Ishikawa (cell line): ENCODE measurements around the gene FAM149B1.

ENCODE experiments used
- CEBPB ChIP-seq: IDR thresholded peaks from 2 replicates; pipeline ENCODE4 v1.6.1; 2012
- CREB1 ChIP-seq: IDR thresholded peaks from 2 replicates; pipeline ENCODE4 v1.6.1; 2012; ENCODE audit warnings: low read depth
- EGR1 ChIP-seq: IDR thresholded peaks from 2 replicates; pipeline ENCODE4 v1.6.1; 2012
- EP300 ChIP-seq: IDR thresholded peaks from 2 replicates; pipeline ENCODE4 v1.6.1; 2012; ENCODE audit warnings: borderline replicate concordance
- FOXM1 ChIP-seq: IDR thresholded peaks from 2 replicates; pipeline ENCODE4 v1.6.1; 2012; ENCODE audit warnings: low read depth, borderline replicate concordance
- NFIC ChIP-seq: IDR thresholded peaks from 2 replicates; pipeline ENCODE4 v1.6.1; 2012
- RAD21 ChIP-seq: IDR thresholded peaks from 2 replicates; pipeline ENCODE4 v1.6.1; 2012; ENCODE audit warnings: low read depth
- TAF1 ChIP-seq: IDR thresholded peaks from 2 replicates; pipeline ENCODE4 v1.6.1; 2012; ENCODE audit warnings: low read depth, mild to moderate bottlenecking
- TCF12 ChIP-seq: IDR thresholded peaks from 2 replicates; pipeline ENCODE4 v1.6.1; 2012; ENCODE audit warnings: low read depth
- TEAD4 ChIP-seq: IDR thresholded peaks from 2 replicates; pipeline ENCODE4 v1.6.1; 2012
- YY1 ChIP-seq: IDR thresholded peaks from 2 replicates; pipeline ENCODE4 v1.6.1; 2012; ENCODE audit warnings: low read depth
- ZBTB7A ChIP-seq: IDR thresholded peaks from 2 replicates; pipeline ENCODE4 v1.6.1; 2012; ENCODE audit warnings: low read depth
- TF ChIP-seq, protein P1 (sequence below): IDR thresholded peaks from 2 replicates; pipeline ENCODE4 v1.6.1; 2012
- TF ChIP-seq, protein P2 (sequence below): IDR thresholded peaks from 2 replicates; pipeline ENCODE4 v1.6.1; 2012; ENCODE audit warnings: low read depth, mild to moderate bottlenecking
- TF ChIP-seq, protein P3 (sequence below): IDR thresholded peaks from 2 replicates; pipeline ENCODE4 v1.6.1; 2012

Gene FAM149B1

DNA sequence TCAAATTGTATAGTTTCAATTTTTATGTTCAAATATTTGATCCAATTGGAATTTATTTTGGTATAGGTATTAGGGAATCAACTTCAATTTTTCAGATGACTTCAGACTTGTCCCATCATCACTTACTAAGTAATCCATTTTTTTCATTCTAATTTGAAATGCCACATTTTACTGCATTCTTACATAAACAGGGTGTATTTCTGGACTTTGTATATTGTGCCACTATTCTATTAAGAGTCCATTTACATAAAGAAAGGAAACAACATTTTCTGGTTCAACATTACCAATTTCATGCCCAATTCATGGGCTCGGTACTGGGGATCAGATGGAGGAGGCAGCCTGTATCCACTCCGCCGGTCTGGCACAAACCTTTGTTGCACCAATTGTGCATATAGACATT is 15.9 kb upstream of the FAM149B1 start:
- TF ChIP-seq TAF1 (no peak), TCF12 (no peak), EP300 (no peak), TEAD4 (no peak), CEBPB (no peak), EGR1 (no peak), YY1 (no peak)

DNA sequence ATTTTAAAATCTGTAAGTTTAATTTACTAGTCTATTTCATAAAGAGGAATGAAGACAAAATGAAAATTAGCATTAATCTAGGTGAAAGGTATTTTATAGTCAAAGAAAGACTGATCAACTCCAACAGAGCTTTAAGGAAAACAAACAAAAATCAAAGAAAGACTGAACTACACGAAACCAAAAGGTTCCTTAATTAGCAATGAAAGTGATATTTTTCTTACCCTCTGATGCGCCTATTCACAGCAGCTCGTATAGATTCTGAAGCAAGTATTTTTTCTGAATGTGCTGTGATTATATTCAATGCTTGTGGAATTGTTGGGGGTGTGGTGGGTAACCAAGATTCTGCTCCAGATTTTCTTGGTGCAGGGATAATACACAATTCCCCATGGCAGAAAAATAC is 11.9 kb upstream of the FAM149B1 start:
- TF ChIP-seq YY1 (no peak), TEAD4 (no peak), ZBTB7A (no peak), CREB1 (no peak)
- TF ChIP-seq, protein P1, sequence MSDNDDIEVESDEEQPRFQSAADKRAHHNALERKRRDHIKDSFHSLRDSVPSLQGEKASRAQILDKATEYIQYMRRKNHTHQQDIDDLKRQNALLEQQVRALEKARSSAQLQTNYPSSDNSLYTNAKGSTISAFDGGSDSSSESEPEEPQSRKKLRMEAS = no peak

DNA sequence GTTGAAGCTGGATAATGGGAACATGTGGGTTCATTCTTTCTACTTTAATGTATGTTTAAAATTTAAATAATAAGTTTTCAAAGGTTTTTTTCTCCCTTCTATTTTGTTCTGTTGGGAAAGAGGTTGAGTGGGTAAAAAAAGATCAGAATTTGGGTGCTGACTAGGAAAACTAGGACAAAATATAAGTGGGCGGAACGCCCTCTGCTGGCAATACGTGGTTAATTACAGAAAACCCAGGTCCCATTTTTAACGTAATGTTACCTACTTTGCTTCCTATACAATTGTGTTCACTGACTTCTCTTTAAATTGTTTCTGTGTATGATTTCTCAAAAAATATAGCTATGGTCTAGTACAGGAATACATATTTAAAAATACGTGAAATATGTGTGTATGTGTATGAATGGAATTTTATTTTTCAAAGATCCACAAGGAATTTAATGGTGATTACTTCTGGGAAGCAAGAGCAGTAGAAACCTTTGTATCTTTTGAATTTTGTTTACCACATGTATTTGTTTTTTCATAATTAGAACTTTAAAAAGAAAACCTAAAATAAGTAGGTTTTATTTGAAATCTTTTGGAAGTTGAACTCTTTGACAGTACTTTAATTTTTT is 8.8 kb upstream of the FAM149B1 start:
- no peak for TF ChIP-seq YY1
- TF ChIP-seq, protein P2, sequence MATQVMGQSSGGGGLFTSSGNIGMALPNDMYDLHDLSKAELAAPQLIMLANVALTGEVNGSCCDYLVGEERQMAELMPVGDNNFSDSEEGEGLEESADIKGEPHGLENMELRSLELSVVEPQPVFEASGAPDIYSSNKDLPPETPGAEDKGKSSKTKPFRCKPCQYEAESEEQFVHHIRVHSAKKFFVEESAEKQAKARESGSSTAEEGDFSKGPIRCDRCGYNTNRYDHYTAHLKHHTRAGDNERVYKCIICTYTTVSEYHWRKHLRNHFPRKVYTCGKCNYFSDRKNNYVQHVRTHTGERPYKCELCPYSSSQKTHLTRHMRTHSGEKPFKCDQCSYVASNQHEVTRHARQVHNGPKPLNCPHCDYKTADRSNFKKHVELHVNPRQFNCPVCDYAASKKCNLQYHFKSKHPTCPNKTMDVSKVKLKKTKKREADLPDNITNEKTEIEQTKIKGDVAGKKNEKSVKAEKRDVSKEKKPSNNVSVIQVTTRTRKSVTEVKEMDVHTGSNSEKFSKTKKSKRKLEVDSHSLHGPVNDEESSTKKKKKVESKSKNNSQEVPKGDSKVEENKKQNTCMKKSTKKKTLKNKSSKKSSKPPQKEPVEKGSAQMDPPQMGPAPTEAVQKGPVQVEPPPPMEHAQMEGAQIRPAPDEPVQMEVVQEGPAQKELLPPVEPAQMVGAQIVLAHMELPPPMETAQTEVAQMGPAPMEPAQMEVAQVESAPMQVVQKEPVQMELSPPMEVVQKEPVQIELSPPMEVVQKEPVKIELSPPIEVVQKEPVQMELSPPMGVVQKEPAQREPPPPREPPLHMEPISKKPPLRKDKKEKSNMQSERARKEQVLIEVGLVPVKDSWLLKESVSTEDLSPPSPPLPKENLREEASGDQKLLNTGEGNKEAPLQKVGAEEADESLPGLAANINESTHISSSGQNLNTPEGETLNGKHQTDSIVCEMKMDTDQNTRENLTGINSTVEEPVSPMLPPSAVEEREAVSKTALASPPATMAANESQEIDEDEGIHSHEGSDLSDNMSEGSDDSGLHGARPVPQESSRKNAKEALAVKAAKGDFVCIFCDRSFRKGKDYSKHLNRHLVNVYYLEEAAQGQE = no peak
- no peak for TF ChIP-seq CEBPB
- TF ChIP-seq ZBTB7A = no peak
- TF ChIP-seq, protein P1 = no peak
- no peak for TF ChIP-seq EP300
- TF ChIP-seq NFIC = no peak
- TF ChIP-seq RAD21 = peak; percentile 51

DNA sequence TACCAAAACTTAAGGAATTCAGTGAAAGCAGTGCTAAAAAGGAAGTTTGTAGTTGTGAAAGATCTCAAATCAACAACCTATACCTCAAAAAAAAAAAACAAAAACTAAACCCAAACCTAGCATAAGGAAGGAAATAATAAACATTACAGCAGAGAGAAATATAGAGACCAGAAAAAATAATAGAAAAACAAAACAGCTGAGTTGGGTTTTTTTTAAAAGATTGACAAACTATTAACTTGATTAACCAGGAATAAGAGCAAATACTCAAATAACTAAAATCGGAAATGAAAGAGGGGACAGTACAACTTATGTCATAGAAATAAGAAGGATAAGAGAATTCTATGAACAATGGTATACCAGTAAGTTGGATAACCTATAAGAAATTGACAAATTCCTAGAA is 6.8 kb upstream of the FAM149B1 start:
- TF ChIP-seq ZBTB7A (no peak), CREB1 (no peak), EP300 (no peak), RAD21 (no peak), CEBPB (no peak), TAF1 (no peak), TCF12 (no peak), FOXM1 (no peak), NFIC (no peak)
- TF ChIP-seq, protein P3, sequence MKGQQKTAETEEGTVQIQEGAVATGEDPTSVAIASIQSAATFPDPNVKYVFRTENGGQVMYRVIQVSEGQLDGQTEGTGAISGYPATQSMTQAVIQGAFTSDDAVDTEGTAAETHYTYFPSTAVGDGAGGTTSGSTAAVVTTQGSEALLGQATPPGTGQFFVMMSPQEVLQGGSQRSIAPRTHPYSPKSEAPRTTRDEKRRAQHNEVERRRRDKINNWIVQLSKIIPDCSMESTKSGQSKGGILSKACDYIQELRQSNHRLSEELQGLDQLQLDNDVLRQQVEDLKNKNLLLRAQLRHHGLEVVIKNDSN = no peak

DNA sequence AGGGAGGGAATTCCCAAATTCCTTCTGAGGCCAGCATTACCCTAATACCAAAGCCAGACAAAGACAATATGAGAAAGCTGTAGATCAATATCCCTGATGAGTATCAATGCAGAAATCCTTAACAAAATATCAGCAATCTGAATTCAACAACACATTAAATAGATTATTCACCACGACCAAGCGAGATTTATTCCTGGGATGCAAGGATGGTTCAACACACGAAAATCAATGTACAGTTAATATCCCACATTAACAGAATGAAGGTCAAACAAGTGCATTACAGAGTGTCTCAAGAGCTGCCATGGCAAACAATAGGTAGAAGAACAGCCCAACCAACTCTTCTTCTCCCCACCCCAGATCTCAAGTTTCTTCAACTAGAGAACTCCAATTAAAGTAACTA is 6.3 kb upstream of the FAM149B1 start:
- no peak for TF ChIP-seq CEBPB
- no peak for TF ChIP-seq EP300
- no peak for TF ChIP-seq ZBTB7A
- TF ChIP-seq NFIC = no peak
- TF ChIP-seq, protein P3 = no peak
- TF ChIP-seq TAF1 = no peak
- TF ChIP-seq, protein P1 = no peak
- no peak for TF ChIP-seq EGR1
- no peak for TF ChIP-seq YY1
- TF ChIP-seq, protein P2 = no peak

DNA sequence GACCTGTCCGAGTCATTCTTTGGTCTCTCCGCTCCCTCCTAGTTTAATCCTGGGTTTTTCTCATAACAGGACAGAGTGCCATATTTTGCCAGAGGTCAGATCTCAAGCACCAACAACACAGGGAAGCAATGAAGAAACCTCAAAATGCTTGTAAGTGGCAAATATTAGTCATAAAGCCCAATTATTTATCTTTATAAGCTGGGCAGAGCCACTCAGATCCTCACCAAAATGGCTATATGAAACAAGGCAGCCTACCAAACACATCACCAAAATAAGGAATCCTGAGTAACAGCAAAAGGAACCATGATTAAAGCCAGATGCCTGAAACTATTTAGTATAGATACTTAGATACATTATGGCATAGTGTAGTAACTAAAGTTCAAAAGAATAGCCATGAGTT is 4.8 kb upstream of the FAM149B1 start:
- no peak for TF ChIP-seq FOXM1
- TF ChIP-seq RAD21 = no peak
- TF ChIP-seq EP300 = no peak
- TF ChIP-seq EGR1 = no peak
- TF ChIP-seq YY1 = no peak
- no peak for TF ChIP-seq CEBPB
- TF ChIP-seq CREB1 = no peak
- no peak for TF ChIP-seq TCF12
- no peak for TF ChIP-seq TAF1
- TF ChIP-seq, protein P3 = no peak
- TF ChIP-seq, protein P2 = no peak
- TF ChIP-seq TEAD4 = no peak
- no peak for TF ChIP-seq ZBTB7A
- TF ChIP-seq NFIC = no peak
- TF ChIP-seq, protein P1 = no peak
